ENCODE data around the gene CAMTA1.
"Not testable (repeated sequence)": the region's sequence is repeated elsewhere in the genome, so short reads cannot be mapped to it uniquely, and the experiment has no call there.

CAMTA1 gene

GRCh38 chr1:7681401-7681800 is 896.1 kb downstream of the CAMTA1 start:
- DNase-seq = no peak

- no peak for DNase-seq
Measured at GRCh38 chr1:7683521-7683920, 898.3 kb downstream of the CAMTA1 start.

GRCh38 chr1:7684132-7684531 is 898.9 kb downstream of the CAMTA1 start:
- no peak for DNase-seq

GRCh38 chr1:7684861-7685635 is 899.8 kb downstream of the CAMTA1 start:
- DNase-seq = no peak

- no peak for DNase-seq
Measured at GRCh38 chr1:7686301-7686850, 901.1 kb downstream of the CAMTA1 start.

- no peak for DNase-seq
Measured at GRCh38 chr1:7687411-7687810, 902.2 kb downstream of the CAMTA1 start.

GRCh38 chr1:7688659-7689058 is 903.4 kb downstream of the CAMTA1 start:
- no peak for DNase-seq

GRCh38 chr1:7689307-7689706 is 904.1 kb downstream of the CAMTA1 start:
- not testable (repeated sequence) for DNase-seq

- DNase-seq = no peak
Measured at GRCh38 chr1:7690076-7690475, 904.8 kb downstream of the CAMTA1 start.

- DNase-seq = no peak
Measured at GRCh38 chr1:7690496-7691182, 905.4 kb downstream of the CAMTA1 start.

GRCh38 chr1:7691576-7691975 is 906.3 kb downstream of the CAMTA1 start:
- no peak for DNase-seq

- no peak for DNase-seq
Measured at GRCh38 chr1:7692005-7692404, 906.8 kb downstream of the CAMTA1 start.

GRCh38 chr1:7693037-7693436 is 907.8 kb downstream of the CAMTA1 start:
- not testable (repeated sequence) for DNase-seq

- DNase-seq = no peak
Measured at GRCh38 chr1:7693662-7694061, 908.4 kb downstream of the CAMTA1 start.

GRCh38 chr1:7694600-7695496 is 909.6 kb downstream of the CAMTA1 start:
- no peak for DNase-seq

GRCh38 chr1:7695497-7696117 is 910.4 kb downstream of the CAMTA1 start:
- DNase-seq = no peak

- DNase-seq = no peak
Measured at GRCh38 chr1:7698641-7699040, 913.4 kb downstream of the CAMTA1 start.

- DNase-seq = no peak
Measured at GRCh38 chr1:7702365-7702764, 917.1 kb downstream of the CAMTA1 start.

GRCh38 chr1:7703321-7704213 is 918.3 kb downstream of the CAMTA1 start:
- peak; percentile 29 for DNase-seq

- DNase-seq = peak; percentile 94
Measured at GRCh38 chr1:7704214-7705047, 919.2 kb downstream of the CAMTA1 start.
